Adrenal gland (tissue), 12 donors: ENCODE measurements around the gene ICAM4. TPM values are rescaled to one million over a fixed set of nuclear protein-coding genes. Genes with fewer than 3 reads are reported as not detected.

Experiments
- DNase-seq, 7 donors: peaks; one replicate each; pipeline ENCODE4 v3.0.0-alpha.2; 2019 to 2020
- H3K27ac ChIP-seq, 5 donors: fragments of 200-600 bp; sonication (generic) in 4 of 5; 1 replicate in 3 of 5; 2 replicates in 2 of 5; pipeline versions ENCODE4 v1.5.1 to v1.8.0; 2016 to 2020; ENCODE audit warnings: mild to moderate bottlenecking in 1 of 5
- H3K27me3 ChIP-seq: fragments of 200-600 bp; 2 replicates; pipeline ENCODE4 v1.8.0; 2021
- H3K36me3 ChIP-seq, 2 donors: fragments of 200-600 bp; replicated peaks in 1 of 2; 1 replicate in 1 of 2; 2 replicates in 1 of 2; pipeline versions ENCODE4 v1.5.1 to v1.8.0; 2018 to 2022
- H3K4me1 ChIP-seq, 2 donors: fragments of 200-600 bp; replicated peaks in 1 of 2; 1 replicate in 1 of 2; 2 replicates in 1 of 2; pipeline versions ENCODE4 v1.5.1 to v1.8.0; 2018 to 2021
- H3K4me3 ChIP-seq, 4 donors: fragments of 200-600 bp; sonication (generic) in 3 of 4; one replicate each; pipeline ENCODE4 v1.5.1; 2016 to 2018
- H3K9me3 ChIP-seq, 3 donors: fragments of 200-600 bp; sonication (generic) in 1 of 3; replicated peaks in 1 of 3; 1 replicate in 2 of 3; 2 replicates in 1 of 3; pipeline versions ENCODE4 v1.5.1 to v1.8.0; 2016 to 2021
- POLR2A ChIP-seq, 2 donors: fragments of 450-650 bp; IDR thresholded peaks; one replicate each; pipeline ENCODE4 v1.6.1; 2017; ENCODE audit warnings: antibody characterized with exemption in 2 of 2, mild to moderate bottlenecking in 2 of 2, moderate library complexity in 1 of 2
- WGBS, 4 donors: extraction: QIAGEN DNeasy Blood & Tissue Kit in 2 of 4; methylation state at CpG; one replicate each; pipeline versions ENCODE4 v1.1.5 to v1.1.7; 2013 to 2017; 5-methylcytosine and 5-hydroxymethylcytosine counted together
- intact Hi-C, 2 donors: fragments of 100-400 bp; cut with DNase I; formaldehyde crosslinking; loops; one replicate each; pipeline versions ENCODE4 v1.14.1 to v1.15.0; 2022 to 2023
- polyA plus RNA-seq, 3 donors: library from polyadenylated mRNA; stranded (reverse); fragments of 200-250 nt in 2 of 3; fragments of 350-450 nt in 1 of 3; fragmentation: Illumina TruSeq in 1 of 3; extraction: RNeasy Lipid Tissue Mini Kit (QIAGEN cat#74804) in 1 of 3; gene quantifications; one replicate each; pipeline ENCODE4 v1.2.3, GENCODE V29; 2013 to 2014
- total RNA-seq, 9 donors: library from RNA; depleted of rRNA in 4 of 9; stranded (reverse); fragments of >200 nt in 4 of 9; fragments of 120-200 nt in 1 of 9; fragmentation: NEBNext Ultra II Directional in 1 of 9; extraction: Animal tissue kit (Norgen Biotek cat#: 25700) in 1 of 9; gene quantifications; one replicate each; pipeline versions ENCODE4 v1.1.0 to v1.2.4, GENCODE V29; 2013 to 2023
- TF ChIP-seq, protein P1 (sequence below), 6 experiments: fragments of 450-650 bp in 4 of 6; fragments of 200-600 bp in 2 of 6; sonication (generic) in 1 of 6; IDR thresholded peaks; 1 replicate in 5 of 6; 2 replicates in 1 of 6; pipeline versions ENCODE4 v1.5.1 to v1.8.0; 2016 to 2021; ENCODE audit warnings: antibody characterized with exemption in 6 of 6, mild to moderate bottlenecking in 2 of 6, moderate library complexity in 1 of 6
- donor health status: healthy with polysubstance abuse.
- donor health status: Bipolar disorder and iron deficiency.
- donor health status: DM: yes; HTN: yes; CAD: no.
- donor health status: DM: no; HTN: no; CAD: no.
- donor health status: DM: no; HTN: no; CAD: no.
- donor health status: DM: yes; HTN: yes; CAD: no.

The ICAM4 gene
- total and polyA plus RNA-seq, 12 donors: 0.34 to 1.0 (median 0.51) TPM; not detected in 4

DNA sequence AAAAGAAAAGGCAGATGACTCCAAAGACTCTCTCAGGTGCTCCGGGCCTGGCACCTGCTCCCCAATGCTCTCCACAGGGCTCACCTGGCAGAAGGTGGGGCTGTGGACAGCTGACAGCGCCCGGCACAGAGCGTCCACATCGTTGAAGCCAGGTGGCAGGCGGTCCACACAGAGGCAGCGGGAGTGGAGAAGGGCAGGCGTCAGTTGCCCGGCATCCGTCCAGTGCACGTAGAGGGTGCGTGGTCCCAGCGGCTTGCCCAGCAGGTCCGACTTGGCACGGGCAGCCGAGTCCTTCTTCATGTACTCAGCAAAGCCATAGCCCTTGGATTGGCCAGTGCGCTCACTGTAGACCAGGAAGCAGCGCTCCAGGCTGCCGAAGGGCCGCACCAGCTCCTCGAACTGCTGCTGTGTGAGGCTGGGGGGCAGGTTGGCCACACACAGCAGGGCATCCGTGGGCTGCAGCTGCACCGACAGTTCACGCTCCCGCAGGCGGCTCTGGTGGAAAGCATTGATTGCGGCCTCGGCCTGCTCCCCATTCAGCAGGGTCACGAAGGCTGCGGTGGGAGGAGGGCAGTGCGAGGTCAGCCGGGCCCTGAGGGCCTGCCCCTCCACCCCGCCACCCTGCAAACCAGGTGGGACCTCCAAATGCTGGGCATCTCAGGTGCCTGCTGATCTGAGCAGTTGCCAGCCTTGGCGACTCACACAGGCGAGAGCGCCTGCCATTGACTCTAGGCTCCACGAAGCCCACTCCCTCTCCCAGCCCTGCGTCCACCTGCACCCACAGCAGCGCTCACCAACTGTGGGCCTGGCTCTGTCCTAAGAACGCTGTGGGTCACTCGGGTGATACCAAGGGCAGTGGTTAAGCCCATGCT lies 42.0 kb downstream of the ICAM4 start:
- 93 to 97% (median 94%) methylated on average over 17 to 41 of the region's 41 CpGs for WGBS, 4 donors

DNA sequence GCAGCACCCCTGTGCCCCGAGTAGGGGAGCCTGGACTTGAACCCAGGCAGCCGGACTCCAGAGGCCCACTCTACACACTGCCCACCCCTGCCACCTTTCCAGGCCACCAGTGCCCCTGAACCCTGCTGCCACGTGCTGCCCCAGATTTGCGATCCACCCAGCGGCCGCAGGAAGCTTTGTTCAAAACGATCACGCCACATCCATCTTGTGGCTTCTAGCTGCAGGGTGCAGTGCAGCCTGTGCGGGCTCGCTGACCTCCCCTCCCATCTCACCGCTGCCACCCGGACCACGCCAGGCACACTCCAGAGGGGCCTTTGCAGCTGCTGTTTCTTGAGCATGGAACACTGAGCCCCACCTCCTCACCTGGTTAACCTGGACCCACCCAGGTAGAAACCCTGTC lies 42.8 kb downstream of the ICAM4 start:
- Histone ChIP-seq H3K4me1 (peaks cover 13 to 17% of the 10 kb centered on the region in 2 donors), H3K4me3 (no peak overlapping the region), H3K9me3 (no peaks in the 10 kb centered on the region), H3K36me3 (peaks cover 0 to 57% of the 10 kb centered on the region in 2 donors), H3K27me3 (no peaks in the 10 kb centered on the region), H3K27ac (no peak overlapping the region)
- 90 to 94% (median 91%) methylated on average over 11 to 13 of the region's 13 CpGs for WGBS, 4 donors
- no peak for DNase-seq
- no peak for TF ChIP-seq POLR2A (IDR thresholded peaks at IDR 0.05)
- TF ChIP-seq, protein P1, sequence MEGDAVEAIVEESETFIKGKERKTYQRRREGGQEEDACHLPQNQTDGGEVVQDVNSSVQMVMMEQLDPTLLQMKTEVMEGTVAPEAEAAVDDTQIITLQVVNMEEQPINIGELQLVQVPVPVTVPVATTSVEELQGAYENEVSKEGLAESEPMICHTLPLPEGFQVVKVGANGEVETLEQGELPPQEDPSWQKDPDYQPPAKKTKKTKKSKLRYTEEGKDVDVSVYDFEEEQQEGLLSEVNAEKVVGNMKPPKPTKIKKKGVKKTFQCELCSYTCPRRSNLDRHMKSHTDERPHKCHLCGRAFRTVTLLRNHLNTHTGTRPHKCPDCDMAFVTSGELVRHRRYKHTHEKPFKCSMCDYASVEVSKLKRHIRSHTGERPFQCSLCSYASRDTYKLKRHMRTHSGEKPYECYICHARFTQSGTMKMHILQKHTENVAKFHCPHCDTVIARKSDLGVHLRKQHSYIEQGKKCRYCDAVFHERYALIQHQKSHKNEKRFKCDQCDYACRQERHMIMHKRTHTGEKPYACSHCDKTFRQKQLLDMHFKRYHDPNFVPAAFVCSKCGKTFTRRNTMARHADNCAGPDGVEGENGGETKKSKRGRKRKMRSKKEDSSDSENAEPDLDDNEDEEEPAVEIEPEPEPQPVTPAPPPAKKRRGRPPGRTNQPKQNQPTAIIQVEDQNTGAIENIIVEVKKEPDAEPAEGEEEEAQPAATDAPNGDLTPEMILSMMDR (IDR thresholded peaks at IDR 0.05): no peak
- intact Hi-C loops: no loop called here

More for the DNA sequence above, 42.0 kb downstream of the ICAM4 start:
- Histone ChIP-seq H3K4me3 (no peak overlapping the region), H3K36me3 (peaks cover 0 to 63% of the 10 kb centered on the region in 2 donors), H3K27ac (no peak overlapping the region), H3K4me1 (peaks cover 7 to 11% of the 10 kb centered on the region in 2 donors), H3K9me3 (no peaks in the 10 kb centered on the region), H3K27me3 (no peaks in the 10 kb centered on the region)
- intact Hi-C loops: no loop called here
- DNase-seq: no peak
- TF ChIP-seq, protein P1 (IDR thresholded peaks at IDR 0.05): no peak
- TF ChIP-seq POLR2A (IDR thresholded peaks at IDR 0.05): no peak

DNA sequence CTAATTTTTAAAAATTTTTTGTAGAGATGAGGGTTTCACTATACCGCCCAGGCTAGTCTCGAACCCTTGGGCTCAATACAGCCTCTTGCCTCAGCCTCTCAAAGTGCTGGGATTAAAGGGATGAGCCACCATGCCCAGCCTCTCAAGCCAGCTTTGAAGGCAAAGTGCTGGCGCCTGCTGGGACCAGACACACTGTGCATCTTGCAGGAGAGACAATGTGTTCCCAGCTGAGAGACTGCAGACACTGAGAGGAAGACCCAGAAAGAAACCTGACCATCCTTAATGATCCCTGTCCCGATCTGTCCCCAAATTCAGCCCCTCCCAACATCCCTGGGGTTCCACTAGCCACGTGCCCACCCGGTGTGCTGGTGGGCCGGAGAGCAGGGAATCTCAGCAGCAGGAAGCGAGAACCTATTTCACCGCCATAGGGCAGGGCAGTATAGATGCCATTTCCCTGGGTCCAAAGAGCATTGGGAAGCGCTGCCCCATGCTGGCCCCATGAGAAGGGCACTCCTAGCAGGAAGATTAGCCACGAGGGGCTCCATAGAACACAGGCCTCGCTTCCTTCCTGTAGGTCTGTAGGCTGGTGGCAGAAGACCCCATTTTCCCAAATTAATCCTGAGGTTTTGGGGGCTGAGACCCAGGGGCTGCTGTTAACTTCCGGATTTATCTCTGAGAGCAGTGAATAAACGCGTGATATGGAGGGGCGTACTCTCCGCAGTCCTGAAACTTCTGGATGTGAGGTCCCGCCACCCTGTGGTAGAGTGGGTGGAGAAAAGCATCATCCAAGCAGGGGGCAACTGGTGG lies 45.6 kb downstream of the ICAM4 start:
- TF ChIP-seq, protein P1 (IDR thresholded peaks at IDR 0.05): no peak
- TF ChIP-seq POLR2A (IDR thresholded peaks at IDR 0.05): no peak

More for the DNA sequence above, 45.6 kb downstream of the ICAM4 start:
- no peak for DNase-seq
- H3K9me3 ChIP-seq: no peaks in the 10 kb centered on the region
- intact Hi-C loops: no loop called here
- peak overlapping the region in 2 of 5 donors; percentile 93 to 94 for H3K27ac ChIP-seq
- peaks cover 0 to 30% of the 10 kb centered on the region in 2 donors for H3K36me3 ChIP-seq
- H3K27me3 ChIP-seq: no peaks in the 10 kb centered on the region
- peak overlapping the region in 2 of 4 donors; percentile 62 to 84 for H3K4me3 ChIP-seq
- WGBS, 4 donors: 37 to 42% (median 39%) methylated on average over 14 to 18 of the region's 18 CpGs
- peaks cover 13 to 17% of the 10 kb centered on the region in 2 donors for H3K4me1 ChIP-seq
